Measurements from ENCODE around the gene ASMT. TPM values are rescaled to one million over a fixed set of nuclear protein-coding genes. Genes with fewer than 3 reads are reported as not detected.

Gene ASMT
- total and polyA plus RNA-seq, 10 of the 15 experiments (the other 5 are each of a cell fraction or from before 2014, with no cell fraction given), result 0.18 to 0.29 TPM; not detected in 8

- TF ChIP-seq MLLT1 (IDR thresholded peaks at IDR 0.05), result 0 out of 2 replicates have a peak, but pooled peaks have one; percentile 68
- no peak for TF ChIP-seq STAT1 (conservative IDR thresholded peaks at IDR 0.05)
- no peak for TF ChIP-seq CHD4 (IDR thresholded peaks at IDR 0.05)
- peak; percentile 97 for TF ChIP-seq ATF7 (IDR thresholded peaks at IDR 0.05; ENCODE audit: low read depth)
- no peak for TF ChIP-seq IRF3 (IDR thresholded peaks at IDR 0.05)
- peak; percentile 13 for TF ChIP-seq PBX3 (IDR thresholded peaks at IDR 0.05; ENCODE audit: insufficient replicate concordance, low read depth, low read length)
- peak; percentile 84 for TF ChIP-seq CREB1 (IDR thresholded peaks at IDR 0.05; ENCODE audit: low read depth)
- peak; percentile 35 to 49; a peak in 2 of 4 replicates for TF ChIP-seq IKZF2 (IDR thresholded peaks at IDR 0.05)
- TF ChIP-seq NBN (IDR thresholded peaks at IDR 0.05), result peak; percentile 88
- TF ChIP-seq TCF3 (IDR thresholded peaks at IDR 0.05; ENCODE audit: borderline replicate concordance, insufficient read depth, low read depth, low read length), result peak; percentile 24; the same call in 1 of the 2 replicates
- 0 out of 2 replicates have a peak, but pooled peaks have one; percentile 28 for TF ChIP-seq BCL11A (IDR thresholded peaks at IDR 0.05; ENCODE audit: low read depth, low read length)
- 0 out of 2 replicates have a peak, but pooled peaks have one; percentile 61 for TF ChIP-seq PML (IDR thresholded peaks at IDR 0.05; ENCODE audit: low read length)
- peak; percentile 77 for TF ChIP-seq POLR2AphosphoS5 (IDR thresholded peaks at IDR 0.05; ENCODE audit: low read length)
- 0 out of 2 replicates have a peak, but pooled peaks have one; percentile 50 for TF ChIP-seq YY1 (IDR thresholded peaks at IDR 0.05; ENCODE audit: low read depth, low read length)
Measured at GRCh38 chrX:1657367-1658070, 42.7 kb downstream of the ASMT start (continued).
